CD4-positive, alpha-beta T cell (primary cell): Measurements from ENCODE around the gene OSBPL5. TPM values are rescaled to one million over a fixed set of nuclear protein-coding genes. Genes with fewer than 3 reads are reported as not detected.
A peak's percentile ranks its signal among the peaks of the same experiment; 100 is the strongest.

Source experiments
- ATAC-seq: fragments of 200-7000 bp; cut with Tn5 transposase; one replicate; pipeline ENCODE4 v1.10.0; 2022; ENCODE audit warnings: mild to moderate bottlenecking; ENCODE audit not compliant: poor library complexity
- CTCF ChIA-PET: fragments of 350-600 bp; sonication (Branson Sonifier 250); formaldehyde crosslinking; loops from one replicate; lab custom pipeline; 2021; ENCODE audit warnings: antibody characterized with exemption, inconsistent platforms; lab: Charles Lee
- POLR2A ChIA-PET: fragments of 350-600 bp; sonication (Branson Sonifier 250); formaldehyde crosslinking; loops from one replicate; lab custom pipeline; 2021; ENCODE audit warnings: antibody characterized with exemption, inconsistent platforms; lab: Charles Lee
- DNase-seq, 14 experiments: peaks; one replicate each; pipeline ENCODE4 v3.0.0-alpha.2; 2013 to 2020; ENCODE audit warnings: mixed read lengths in 2 of 14
- H3K27ac ChIP-seq, 2 donors: one replicate each; pipeline versions ENCODE4 v1.5.1 to v1.7.0; 2013; ENCODE audit warnings: low read length in 2 of 2, low read depth in 1 of 2, mild to moderate bottlenecking in 1 of 2
- H3K27me3 ChIP-seq, 2 experiments: 1 replicate in 1 of 2; 2 replicates in 1 of 2; pipeline versions ENCODE4 v1.6.1 to v1.7.0; 2013; ENCODE audit warnings: low read length in 2 of 2, control low read depth in 1 of 2, mild to moderate bottlenecking in 1 of 2, moderate library complexity in 1 of 2; ENCODE audit not compliant: insufficient read depth in 2 of 2, control insufficient read depth in 1 of 2
- H3K36me3 ChIP-seq: one replicate; pipeline ENCODE4 v1.6.1; 2013; ENCODE audit warnings: low read length, control low read depth; ENCODE audit not compliant: insufficient read depth
- H3K4me1 ChIP-seq: one replicate; pipeline ENCODE4 v1.6.1; 2013; ENCODE audit warnings: low read length, control low read depth; ENCODE audit not compliant: insufficient read depth
- H3K4me3 ChIP-seq: one replicate; pipeline ENCODE4 v1.5.1; 2013; ENCODE audit warnings: mild to moderate bottlenecking, low read length, moderate library complexity
- H3K9me3 ChIP-seq, 2 experiments: 1 replicate in 1 of 2; 2 replicates in 1 of 2; pipeline versions ENCODE4 v1.6.1 to v1.7.0; 2013; ENCODE audit warnings: low read length in 2 of 2, mild to moderate bottlenecking in 2 of 2, control low read depth in 1 of 2, moderate library complexity in 1 of 2; ENCODE audit not compliant: control insufficient read depth in 1 of 2, insufficient read depth in 1 of 2
- H3K27ac Mint-ChIP-seq: one replicate; pipeline ENCODE4 v1.8.0; 2020; ENCODE audit warnings: mixed read lengths
- H3K27me3 Mint-ChIP-seq: one replicate; pipeline ENCODE4 v1.8.0; 2021; ENCODE audit warnings: mixed read lengths
- H3K36me3 Mint-ChIP-seq: one replicate; pipeline ENCODE4 v1.8.0; 2021; ENCODE audit warnings: low read depth, mixed read lengths
- H3K4me1 Mint-ChIP-seq: one replicate; pipeline ENCODE4 v1.8.0; 2021; ENCODE audit warnings: low read depth, mixed read lengths
- H3K4me3 Mint-ChIP-seq: one replicate; pipeline ENCODE4 v1.8.0; 2020; ENCODE audit warnings: mild to moderate bottlenecking, mixed read lengths
- H3K9me3 Mint-ChIP-seq: one replicate; pipeline ENCODE4 v1.8.0; 2020; ENCODE audit warnings: mixed read lengths
- intact Hi-C, 2 experiments: fragments of 100-400 bp; cut with DNase I in 1 of 2; cut with micrococcal nuclease in 1 of 2; formaldehyde crosslinking; loops; one replicate each; pipeline versions ENCODE4 v1.15.1 to v1.9.0; 2023 to 2025; cut with DNase I, micrococcal nuclease
- total RNA-seq, 174 experiments: library from RNA in 2 of 174; stranded (reverse) in 2 of 174; gene quantifications; one replicate each; pipeline ENCODE4 v1.2.3 and lab custom pipeline; 2021 to 2026
- TF ChIP-seq, protein P1 (sequence below): fragments of 200-600 bp; IDR thresholded peaks from one replicate; pipeline ENCODE4 v1.8.0; 2022; ENCODE audit warnings: antibody characterized with exemption, mild to moderate bottlenecking

OSBPL5 gene
- total RNA-seq, 2 experiments from 2014 or later, result 6.7 to 9.1 TPM

GRCh38 chr11:3057069-3057963 is 107.8 kb downstream of the OSBPL5 start, which contains the start of gene CARS1:
CARS1 (minus strand) TSS chr11:3057423; CDS start chr11:3057367, 56 bp downstream.
- CTCF ChIA-PET, result interaction anchor here (1.1 to 1.8 kb wide), 3 partner anchors 34 to 165 kb away, joined by 3 to 7 read pairs (median 5); no protein-coding TSS in a partner anchor
- peak within 1 kb of the TSS; percentile 83 for H3K4me3 ChIP-seq

GRCh38 chr11:3056296-3057068 is 108.6 kb downstream of the OSBPL5 start:
- H3K4me3 Mint-ChIP-seq, result peak overlapping the region; percentile 91
- TF ChIP-seq, protein P1, sequence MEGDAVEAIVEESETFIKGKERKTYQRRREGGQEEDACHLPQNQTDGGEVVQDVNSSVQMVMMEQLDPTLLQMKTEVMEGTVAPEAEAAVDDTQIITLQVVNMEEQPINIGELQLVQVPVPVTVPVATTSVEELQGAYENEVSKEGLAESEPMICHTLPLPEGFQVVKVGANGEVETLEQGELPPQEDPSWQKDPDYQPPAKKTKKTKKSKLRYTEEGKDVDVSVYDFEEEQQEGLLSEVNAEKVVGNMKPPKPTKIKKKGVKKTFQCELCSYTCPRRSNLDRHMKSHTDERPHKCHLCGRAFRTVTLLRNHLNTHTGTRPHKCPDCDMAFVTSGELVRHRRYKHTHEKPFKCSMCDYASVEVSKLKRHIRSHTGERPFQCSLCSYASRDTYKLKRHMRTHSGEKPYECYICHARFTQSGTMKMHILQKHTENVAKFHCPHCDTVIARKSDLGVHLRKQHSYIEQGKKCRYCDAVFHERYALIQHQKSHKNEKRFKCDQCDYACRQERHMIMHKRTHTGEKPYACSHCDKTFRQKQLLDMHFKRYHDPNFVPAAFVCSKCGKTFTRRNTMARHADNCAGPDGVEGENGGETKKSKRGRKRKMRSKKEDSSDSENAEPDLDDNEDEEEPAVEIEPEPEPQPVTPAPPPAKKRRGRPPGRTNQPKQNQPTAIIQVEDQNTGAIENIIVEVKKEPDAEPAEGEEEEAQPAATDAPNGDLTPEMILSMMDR, result no peak
- CTCF ChIA-PET, result interaction anchor here (1.1 to 1.8 kb wide), 3 partner anchors 35 to 164 kb away, joined by 3 to 7 read pairs (median 5); no protein-coding TSS in a partner anchor

More at GRCh38 chr11:3057069-3057963, 107.8 kb downstream of the OSBPL5 start, which contains the start of gene CARS1:
- DNase-seq (peak; percentile 82 to 97 (median 91)), ATAC-seq (peak; percentile 99)
- Mint-ChIP-seq H3K4me1 (peaks cover 37% of the 10 kb centered on the region), H3K27me3 (no peaks in the 10 kb centered on the region), H3K4me3 (peak within 1 kb of the TSS; percentile 91), H3K9me3 (no peaks in the 10 kb centered on the region), H3K27ac (peak within 1 kb of the TSS; percentile 75), H3K36me3 (peaks cover 5% of the 10 kb centered on the region)
- Histone ChIP-seq H3K9me3 (no peaks in the 10 kb centered on the region), H3K27me3 (no peaks in the 10 kb centered on the region), H3K27ac (peak within 1 kb of the TSS; percentile 63 to 73), H3K4me1 (peaks cover 48% of the 10 kb centered on the region), H3K36me3 (peaks cover 20% of the 10 kb centered on the region)
- TF ChIP-seq, protein P1, result no peak
- intact Hi-C loops, result loop anchor here (1.0 to 10.0 kb wide), 8 partner anchors 43 to 653 kb away; partner anchors contain the start of genes KCNQ1 (in 1 of the 2), TRPM5 (in 1 of the 2), TSSC4 (in 1 of the 2) and ZNF195 (in 1 of the 2)
- POLR2A ChIA-PET, result interaction anchor here (0.6 to 1.4 kb wide), 5 partner anchors 43 to 129 kb away, joined by 3 to 11 read pairs (median 4); partner anchors contain the start of gene NAP1L4

More at GRCh38 chr11:3056296-3057068, 108.6 kb downstream of the OSBPL5 start:
- Histone ChIP-seq H3K27me3 (no peaks in the 10 kb centered on the region), H3K27ac (peak overlapping the region; percentile 63 to 73), H3K4me1 (peaks cover 56% of the 10 kb centered on the region), H3K9me3 (no peaks in the 10 kb centered on the region), H3K4me3 (peak overlapping the region; percentile 83), H3K36me3 (peaks cover 24% of the 10 kb centered on the region)
- Mint-ChIP-seq H3K27ac (peak overlapping the region; percentile 75), H3K27me3 (no peaks in the 10 kb centered on the region), H3K9me3 (no peaks in the 10 kb centered on the region), H3K36me3 (peaks cover 5% of the 10 kb centered on the region), H3K4me1 (peaks cover 40% of the 10 kb centered on the region)
- DNase-seq (peak in 5 of 14 experiments; percentile 8 to 53 (median 21)), ATAC-seq (no peak)
- intact Hi-C loops, result loop anchor here (1.0 to 10.0 kb wide), 8 partner anchors 42 to 652 kb away; partner anchors contain the start of genes KCNQ1 (in 1 of the 2), TRPM5 (in 1 of the 2), TSSC4 (in 1 of the 2) and ZNF195 (in 1 of the 2)
- POLR2A ChIA-PET, result interaction anchor here (1.1 to 1.4 kb wide), 3 partner anchors 42 to 67 kb away, joined by 4 to 11 read pairs (median 9); partner anchors contain the start of gene NAP1L4
